ENCODE results near the gene ZDHHC11.
A peak's percentile ranks its signal among the peaks of the same experiment; 100 is the strongest.

Gene ZDHHC11, protein sequence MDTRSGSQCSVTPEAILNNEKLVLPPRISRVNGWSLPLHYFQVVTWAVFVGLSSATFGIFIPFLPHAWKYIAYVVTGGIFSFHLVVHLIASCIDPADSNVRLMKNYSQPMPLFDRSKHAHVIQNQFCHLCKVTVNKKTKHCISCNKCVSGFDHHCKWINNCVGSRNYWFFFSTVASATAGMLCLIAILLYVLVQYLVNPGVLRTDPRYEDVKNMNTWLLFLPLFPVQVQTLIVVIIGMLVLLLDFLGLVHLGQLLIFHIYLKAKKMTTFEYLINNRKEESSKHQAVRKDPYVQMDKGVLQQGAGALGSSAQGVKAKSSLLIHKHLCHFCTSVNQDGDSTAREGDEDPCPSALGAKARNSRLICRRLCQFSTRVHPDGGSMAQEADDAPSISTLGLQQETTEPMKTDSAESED

DNA sequence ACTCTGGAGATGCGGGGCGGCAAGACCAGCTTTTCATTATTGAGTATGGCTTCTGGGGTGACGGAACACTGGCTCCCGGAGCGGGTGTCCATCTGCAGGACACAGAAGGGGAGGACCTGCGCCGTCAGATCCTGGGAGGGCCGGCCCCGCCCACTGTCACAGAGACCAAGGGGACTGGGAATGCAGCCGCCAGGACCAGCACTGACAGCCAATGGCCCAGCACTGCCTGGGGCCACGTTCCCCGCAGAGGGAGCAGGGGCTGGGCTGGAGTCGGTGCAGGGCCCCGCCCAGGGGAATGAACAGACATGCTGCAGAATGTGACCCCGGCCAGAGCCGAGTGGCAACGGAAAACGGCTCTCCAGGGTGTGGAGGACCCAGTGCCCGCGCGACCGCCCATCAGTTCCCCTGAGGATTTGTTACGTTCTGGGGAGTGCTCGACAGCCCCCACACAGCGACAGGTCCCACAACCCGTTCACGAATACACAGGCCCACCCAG lies at the start of gene ZDHHC11:
ZDHHC11 (minus strand) TSS at position 476 of the 496 bp plus-strand sequence; CDS start at position 92, 384 bp downstream.
- FAIRE-seq: no peak
- DNase-seq (ENCODE audit: insufficient read length, low spot score): no peak

DNA sequence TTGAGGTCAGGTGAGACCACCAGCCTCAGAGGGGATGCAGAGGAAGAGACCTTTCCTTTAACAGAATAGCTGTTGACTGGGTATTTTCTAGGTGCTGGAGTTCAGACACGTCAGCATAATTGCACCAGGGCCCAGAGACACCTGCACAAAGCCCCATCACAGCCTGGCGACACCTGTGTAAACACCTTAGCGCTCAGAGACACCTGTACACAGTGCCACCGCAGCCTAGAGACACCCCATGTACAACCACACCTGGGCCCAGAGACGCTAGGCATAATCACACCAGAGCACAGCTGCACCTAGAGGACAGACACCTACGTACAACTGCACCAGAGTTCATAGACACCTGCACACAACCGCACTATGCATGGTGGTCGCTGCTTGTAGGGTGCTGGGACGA lies 42.9 kb upstream of the ZDHHC11 start:
- DNase-seq (ENCODE audit: insufficient read length, low spot score) (no peak), FAIRE-seq (no peak)

DNA sequence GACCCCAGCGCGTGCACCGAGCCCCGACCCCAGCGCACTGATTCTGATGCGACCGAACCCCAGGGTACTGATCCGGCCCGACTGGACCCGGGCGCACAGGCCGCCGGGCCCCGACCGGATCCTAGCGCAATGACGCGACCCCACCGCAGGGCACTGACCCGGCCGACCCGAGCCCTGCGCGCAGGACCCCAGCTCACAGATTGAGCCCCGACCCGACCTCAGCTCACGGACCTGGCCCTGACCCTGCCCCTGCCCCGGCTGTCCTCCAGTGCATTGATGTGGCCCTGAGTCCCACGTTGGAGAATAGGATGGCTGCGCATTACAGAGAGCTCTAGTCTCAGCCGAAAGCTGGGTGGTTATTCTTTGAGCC lies 42.3 kb upstream of the ZDHHC11 start:
- no peak for DNase-seq (ENCODE audit: insufficient read length, low spot score)
- FAIRE-seq: no peak

DNA sequence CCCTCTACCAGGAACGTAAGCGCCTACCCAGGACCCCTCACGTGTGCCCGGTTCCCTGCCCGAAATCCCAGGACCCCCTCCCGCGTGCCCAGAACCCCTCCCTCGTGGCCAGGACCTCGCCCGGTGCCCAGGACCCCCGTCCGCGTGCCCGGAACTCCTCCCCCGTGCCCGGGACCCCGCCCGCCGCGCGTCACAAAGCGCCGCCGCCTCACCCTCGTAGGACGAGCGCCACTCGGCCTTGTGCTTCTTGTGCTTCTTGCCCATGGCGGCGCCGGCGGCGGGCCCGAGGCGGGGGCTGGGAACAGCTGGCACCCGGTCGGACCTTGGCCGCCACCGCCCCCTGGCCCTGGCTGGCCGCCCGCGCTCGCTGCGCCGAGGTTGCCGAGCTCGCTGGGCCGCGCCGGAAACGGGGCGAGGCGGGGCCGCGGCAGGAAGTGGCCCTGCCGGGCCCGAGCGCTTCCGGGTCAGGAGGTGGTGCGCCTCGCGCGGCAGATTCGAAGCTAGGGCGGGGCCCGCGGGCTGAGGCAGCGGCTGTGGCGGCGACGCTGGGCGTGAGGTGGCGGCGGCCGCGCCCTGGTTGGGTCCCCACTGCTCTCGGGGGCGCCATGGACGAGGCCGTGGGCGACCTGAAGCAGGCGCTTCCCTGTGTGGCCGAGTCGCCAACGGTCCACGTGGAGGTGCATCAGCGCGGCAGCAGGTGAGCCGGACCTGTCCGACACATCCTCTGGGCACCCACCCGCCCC lies 41.8 kb upstream of the ZDHHC11 start, which contains the start of the genes BRD9 and TRIP13:
BRD9 (minus strand) TSS at position 408 of the 743 bp plus-strand sequence; CDS start at position 264, 144 bp downstream.
TRIP13 (plus strand) TSS at position 491 of the 743 bp plus-strand sequence; CDS start at position 606, 115 bp downstream.
- DNase-seq (ENCODE audit: insufficient read length, low spot score): peak; percentile 100
- no peak for FAIRE-seq

DNA sequence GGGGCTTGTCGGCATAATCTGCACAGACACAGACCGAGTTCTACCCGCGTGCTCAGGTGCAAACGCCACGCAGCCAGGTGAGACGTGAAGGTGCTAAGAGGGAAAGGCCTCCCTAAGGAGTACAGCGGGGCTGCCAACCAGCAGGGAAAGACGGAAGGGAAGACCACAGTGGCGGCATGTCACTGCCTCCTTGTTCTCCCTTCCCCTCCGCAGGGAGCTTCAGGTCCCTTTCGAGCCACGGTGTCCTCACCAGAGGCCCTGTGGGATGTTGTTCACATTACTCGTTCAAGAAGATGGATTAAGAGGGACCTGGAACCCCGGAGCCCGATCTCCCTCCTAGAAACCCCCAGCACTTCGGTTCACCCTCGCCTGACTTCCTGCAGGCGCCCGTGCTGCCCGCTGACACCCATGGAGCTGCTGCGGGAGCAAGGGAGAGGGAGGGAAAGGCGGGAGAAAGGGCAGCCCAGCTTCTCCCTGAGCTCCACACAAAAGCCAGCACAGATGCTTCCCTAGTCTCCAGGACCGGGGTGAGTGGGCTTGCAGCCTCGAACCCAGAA lies 41.1 kb upstream of the ZDHHC11 start:
- DNase-seq (ENCODE audit: insufficient read length, low spot score) (peak; percentile 46), FAIRE-seq (no peak)

DNA sequence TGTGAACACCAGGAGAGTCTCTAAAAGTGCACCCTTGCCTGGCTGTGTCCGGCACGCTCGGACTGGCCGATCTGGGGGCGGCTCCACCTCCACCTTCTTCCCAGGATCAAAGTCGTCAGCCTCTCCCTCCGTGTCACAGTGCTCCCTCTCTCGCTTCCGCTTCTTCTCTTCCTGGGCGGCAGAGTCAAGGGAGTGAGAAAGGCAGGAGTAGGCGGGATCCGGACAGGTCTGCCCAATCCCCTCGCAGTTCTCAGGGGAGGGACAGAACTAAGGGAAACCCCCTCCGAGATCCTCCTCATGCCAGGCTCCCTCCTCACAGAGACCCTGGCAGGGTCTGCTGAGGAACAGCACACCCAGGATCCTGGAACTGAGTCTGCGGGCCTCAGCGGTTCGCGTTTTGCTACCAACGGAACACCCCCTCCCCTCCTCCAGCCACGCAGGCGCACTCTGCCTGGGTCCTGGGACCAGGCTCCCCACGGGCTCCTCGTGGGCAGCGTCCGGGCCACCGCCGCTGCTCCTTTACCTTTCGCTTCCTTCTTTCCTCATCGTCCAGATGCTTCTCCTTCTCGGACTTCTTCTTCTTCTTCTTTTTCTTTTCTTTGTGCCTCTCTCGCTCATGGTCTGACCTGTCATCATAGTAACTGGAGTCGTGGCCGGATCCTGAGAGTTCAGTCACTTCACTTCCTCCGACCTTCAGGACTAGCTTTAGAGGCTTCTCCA lies 40.5 kb upstream of the ZDHHC11 start:
- DNase-seq (ENCODE audit: insufficient read length, low spot score) (no peak), FAIRE-seq (no peak)

DNA sequence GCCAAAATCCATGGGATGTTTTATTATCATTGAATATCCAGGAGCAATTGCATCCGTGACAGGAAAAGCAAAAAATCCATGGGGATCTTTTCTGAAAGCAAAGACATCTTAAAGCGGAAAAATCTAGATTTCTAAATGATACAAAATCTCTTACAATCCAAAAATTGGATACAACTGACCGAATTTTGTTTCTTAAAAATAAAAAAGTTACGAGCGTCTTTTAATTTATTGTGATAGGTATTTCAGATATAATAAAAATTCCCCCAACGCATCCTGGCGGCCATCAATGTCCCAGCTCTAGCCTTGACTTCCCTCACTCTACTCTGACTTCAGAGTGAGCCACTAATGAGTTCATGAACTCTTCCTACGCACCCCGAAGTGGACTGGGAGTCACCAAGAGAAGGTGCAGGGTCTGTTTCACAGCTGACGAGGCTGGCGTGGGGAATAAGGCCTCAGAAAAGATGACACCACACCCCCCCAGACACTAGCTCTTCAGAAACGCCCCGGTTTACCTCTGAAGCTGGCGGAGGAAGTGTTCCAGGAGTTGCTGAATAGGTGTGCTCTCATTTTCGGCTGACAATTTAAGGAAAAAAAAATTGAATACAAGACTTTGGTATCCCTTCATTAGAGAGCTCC lies 38.4 kb upstream of the ZDHHC11 start:
- FAIRE-seq: no peak

DNA sequence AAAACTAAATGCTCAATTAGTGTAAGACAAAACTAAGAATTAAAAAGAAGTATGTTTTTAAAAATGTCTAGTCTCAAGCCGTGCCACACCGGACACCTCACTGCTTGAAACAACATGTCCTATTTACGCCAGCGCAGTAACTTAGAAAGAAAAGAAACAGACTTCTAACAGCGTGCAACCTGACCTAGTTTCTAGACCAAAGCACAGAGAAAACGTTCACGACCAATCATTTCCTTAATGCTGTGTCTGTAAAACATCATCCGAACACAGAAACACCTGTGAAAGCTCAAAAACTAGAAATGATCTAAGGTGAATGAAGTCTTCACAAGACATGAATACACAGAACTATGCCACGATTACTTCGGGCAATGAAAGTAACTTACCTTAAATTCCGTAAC lies 37.9 kb upstream of the ZDHHC11 start:
- DNase-seq (ENCODE audit: insufficient read length, low spot score) (no peak), FAIRE-seq (no peak)

More for the DNA sequence above, 38.4 kb upstream of the ZDHHC11 start:
- DNase-seq (ENCODE audit: insufficient read length, low spot score): no peak

DNA sequence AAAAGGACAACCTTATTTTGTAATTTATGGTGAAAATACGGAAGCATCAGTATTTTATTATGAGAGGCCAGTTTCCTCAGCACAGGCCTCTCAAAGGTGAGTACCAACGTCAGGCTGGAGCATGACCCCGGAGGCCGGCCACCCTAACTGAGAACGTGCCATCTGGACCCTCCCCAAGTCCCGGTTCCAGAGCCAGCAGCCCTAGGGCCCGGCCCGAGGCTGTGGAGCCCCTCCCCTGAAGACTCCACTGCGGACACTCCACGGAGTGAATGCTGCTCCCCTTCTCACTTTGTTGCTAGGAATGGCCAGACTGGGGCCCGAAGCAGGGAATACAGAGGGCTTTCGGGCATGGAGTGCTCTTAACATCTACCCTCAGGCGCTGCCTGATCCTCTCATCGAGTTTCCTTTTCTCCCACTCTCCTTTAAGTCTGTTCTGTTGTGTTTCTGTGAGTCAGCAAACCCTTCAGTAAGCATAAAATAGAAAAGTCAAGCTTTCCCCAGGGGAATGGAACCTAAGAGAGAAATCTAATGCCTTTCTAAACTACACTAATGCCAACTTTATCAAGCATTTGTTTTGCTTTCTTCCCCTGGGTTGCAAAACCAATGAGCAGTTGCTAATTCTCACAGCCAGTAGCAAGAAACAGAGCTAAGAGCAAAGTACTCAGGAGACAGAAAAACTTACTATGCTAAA lies 37.3 kb upstream of the ZDHHC11 start:
- FAIRE-seq: no peak
- DNase-seq (ENCODE audit: insufficient read length, low spot score): no peak

DNA sequence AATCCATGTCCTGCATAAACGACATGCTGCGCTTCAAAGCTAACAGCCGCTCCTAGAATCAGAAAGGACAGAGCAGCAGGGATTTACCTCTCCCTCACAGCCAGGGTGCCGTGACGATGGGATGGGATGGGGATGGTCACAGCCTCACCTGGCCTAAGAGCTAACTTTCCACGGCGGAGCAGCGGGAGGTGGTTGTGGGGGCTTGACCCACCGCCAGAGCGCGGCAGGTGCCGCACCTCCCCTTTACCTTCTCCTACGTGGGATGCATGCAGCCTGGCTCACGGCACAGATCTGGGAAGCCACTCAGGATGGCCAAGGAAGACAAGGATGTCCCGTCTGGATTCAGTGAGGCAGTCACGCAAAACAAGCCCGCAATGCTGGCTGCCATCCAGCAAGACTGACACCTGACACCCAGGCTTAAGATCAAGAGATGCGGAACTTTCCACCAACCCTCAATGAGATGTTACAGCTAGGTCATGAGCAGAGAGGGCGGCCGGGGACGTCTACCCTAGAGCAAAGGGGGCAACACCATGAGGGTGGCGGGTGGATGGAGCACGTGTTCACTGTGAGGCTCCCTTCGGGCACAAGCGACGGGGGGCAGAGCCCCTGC lies 36.0 kb upstream of the ZDHHC11 start:
- no peak for DNase-seq (ENCODE audit: insufficient read length, low spot score)
- no peak for FAIRE-seq

DNA sequence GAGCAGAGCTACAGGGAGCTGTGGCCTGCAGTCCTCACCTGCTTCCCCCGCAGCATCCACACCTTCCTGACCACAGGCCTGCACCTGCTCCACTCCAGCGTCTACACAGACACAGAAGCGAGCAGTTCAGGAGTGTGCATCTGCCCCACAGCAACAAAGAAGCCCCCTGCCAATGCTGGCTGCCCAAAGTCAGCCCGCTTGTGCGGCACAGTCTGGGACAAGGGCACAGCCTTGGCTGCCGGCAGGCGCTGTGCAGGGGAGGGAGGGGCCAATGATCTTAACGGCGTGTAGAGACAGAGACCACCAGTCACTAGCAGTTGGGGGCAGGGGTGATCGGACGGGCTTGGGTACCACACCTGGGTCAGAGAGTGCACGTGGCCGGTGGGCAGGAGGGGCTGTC lies 35.2 kb upstream of the ZDHHC11 start:
- FAIRE-seq (no peak), DNase-seq (ENCODE audit: insufficient read length, low spot score) (no peak)

DNA sequence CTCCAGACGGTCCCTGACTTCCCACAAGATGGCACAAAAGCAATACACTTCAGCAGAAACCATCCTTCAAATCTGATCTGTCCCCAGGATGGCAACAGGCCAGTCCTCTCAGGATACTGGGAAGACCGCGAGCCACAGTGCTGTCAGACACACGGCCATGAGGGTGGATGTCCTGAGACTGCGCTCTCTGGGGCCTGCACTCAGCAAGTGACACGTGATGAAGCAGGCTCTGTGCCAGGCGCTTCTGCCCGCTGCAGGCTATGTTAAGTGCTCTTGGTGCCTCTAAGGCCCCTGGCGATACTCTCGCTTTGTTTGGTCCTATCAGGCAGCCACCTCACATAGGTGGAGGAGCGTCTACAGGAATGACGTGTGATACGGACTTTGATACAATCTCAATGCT lies 34.7 kb upstream of the ZDHHC11 start:
- DNase-seq (ENCODE audit: insufficient read length, low spot score) (no peak), FAIRE-seq (no peak)

DNA sequence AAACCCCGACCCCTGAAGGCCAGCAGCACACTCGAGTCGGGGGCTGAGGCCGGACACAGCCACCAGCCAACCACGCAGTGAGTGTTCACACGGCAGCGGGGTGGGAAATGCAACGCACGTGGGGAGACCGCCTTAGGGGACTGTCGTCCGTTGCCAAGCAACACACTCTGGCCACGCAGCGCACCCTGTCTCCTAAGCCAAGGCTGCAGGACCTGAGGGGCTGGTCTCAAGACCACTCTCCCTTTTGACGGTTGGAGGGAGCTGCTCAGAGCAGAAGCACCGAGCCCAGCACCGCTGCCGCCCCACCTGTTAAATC lies 34.3 kb upstream of the ZDHHC11 start:
- FAIRE-seq: no peak
- no peak for DNase-seq (ENCODE audit: insufficient read length, low spot score)

DNA sequence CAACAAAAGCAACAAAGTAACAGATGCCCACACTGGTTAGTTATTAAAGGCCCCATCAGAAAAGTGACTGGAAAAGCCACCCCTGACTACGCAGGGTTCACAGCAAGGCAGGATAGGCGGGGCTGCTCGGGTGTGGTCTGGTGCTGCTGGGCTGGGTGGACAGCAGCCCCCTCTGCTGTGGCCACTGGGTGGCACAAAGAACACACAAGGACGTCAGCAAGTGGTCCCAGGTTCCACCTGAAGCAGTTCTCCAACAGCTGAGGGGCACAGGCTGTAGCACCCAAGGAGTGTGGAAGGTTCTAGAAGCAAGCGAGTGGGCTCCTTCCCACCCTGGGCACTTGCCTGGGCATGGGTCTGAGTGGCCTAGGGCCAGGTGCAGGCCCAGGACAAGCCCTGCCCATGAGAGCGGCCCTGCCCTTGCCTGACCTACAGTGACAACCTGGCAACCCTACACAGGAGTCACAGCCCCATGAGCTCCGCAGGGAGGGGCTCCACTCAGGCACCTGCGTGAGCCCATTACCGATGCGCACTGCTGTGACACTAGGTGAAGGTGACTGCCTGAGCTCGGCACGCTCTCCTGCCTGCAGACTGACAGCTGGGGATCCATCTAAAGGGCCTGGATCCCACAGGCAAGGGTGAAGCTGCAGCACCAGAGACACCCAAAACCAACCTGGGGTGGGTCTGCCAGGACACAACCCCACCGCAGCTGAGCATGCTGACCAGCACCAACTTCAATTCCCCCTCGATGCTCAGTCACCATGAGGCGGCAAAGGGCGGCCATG lies 33.8 kb upstream of the ZDHHC11 start:
- DNase-seq (ENCODE audit: insufficient read length, low spot score) (no peak), FAIRE-seq (no peak)

DNA sequence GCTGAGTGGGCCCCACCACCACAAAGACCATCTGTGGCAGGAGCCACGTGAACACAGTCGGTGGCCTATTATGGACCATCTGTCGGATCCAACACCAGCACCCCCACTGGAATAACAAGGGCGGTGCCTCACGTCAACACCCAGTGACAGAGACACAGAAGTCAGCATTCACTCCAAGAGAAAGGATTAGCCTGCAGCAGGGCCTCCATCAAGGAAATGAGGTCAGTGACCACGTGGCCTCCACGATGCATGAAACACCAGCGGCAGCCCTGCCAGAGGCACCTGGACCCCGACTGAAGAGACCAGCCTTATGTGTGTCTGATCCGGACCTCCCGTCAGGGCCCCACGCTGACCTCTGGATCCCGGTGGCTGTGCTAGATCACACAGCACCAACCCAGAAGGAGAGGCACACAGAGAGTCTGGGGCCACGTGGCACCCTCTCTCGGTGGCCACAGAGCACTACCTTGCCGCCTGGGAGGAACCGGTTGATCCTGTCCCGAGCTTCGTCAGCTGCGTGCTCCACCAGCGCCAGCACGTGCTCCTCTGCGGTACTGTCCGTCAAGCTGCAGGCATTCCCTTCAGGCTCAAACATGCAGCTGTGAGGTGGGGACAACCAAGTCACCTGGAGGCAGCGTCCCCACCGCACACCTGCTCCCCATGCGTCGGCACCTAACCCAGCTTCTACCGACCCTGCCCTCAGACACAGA lies 32.8 kb upstream of the ZDHHC11 start:
- no peak for DNase-seq (ENCODE audit: insufficient read length, low spot score)
- no peak for FAIRE-seq

DNA sequence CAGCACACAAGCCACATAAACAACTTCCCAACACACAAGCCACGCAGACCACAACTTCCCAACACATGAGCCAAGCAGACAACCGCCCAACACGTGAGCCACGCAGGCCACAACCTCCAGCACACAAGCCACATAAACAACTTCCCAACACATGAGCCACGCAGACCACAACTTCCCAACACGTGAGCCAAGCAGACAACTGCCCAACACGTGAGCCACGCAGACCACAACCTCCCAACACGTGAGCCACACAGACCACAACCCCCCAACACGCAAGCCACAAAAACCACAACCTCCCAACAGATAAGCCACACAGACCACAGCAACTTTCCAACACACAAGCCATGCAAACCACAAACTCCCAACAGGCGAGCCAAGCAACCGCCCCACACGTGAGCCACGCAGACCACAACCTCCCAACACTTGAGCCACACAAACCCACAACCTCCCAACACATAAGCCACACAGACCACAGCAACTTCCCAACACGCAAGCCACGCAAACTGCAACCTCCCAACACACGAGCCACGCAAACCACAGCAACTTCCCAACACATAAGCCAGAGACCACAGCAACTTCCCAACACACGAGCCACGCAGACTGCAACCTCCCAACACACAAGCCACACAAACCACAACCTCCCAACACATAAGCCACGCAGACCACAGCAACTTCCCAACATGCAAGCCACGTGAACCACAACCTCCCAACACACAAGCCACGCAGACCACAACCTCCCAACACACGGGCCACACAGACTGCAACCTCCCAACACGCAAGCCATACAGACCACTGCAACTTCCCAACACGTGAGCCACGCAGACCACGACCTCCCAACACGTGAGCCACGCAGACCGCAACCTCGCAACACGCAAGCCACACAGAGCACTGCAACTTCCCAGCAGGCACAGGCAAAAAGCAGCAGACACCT lies 31.7 kb upstream of the ZDHHC11 start:
- FAIRE-seq (no peak), DNase-seq (ENCODE audit: insufficient read length, low spot score) (no peak)

DNA sequence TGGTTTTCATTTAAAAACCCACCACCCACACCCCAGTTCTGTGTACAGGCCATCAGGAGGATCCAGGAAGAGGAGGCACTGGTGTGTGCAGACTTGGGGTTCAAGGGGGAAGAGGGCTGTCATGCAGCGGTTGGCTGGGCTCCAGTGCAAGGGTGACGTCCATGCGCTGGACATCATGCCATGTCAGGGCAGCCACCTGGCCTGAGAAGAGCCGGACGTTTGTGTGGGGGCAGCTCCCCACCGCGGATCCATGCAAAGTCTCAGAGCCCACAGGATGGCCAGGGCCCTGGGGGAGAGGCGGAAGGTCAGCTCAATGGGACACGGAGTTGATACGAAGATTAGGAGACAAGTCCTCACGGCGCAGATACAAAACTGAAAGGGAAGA lies 30.8 kb upstream of the ZDHHC11 start:
- FAIRE-seq (no peak), DNase-seq (ENCODE audit: insufficient read length, low spot score) (no peak)
